HG03575 (cell line): ENCODE measurements around the gene ANXA7.
"Not testable (repeated sequence)": the region's sequence is repeated elsewhere in the genome, so short reads cannot be mapped to it uniquely, and the experiment has no call there.

Experiments used
- ATAC-seq: cut with Tn5 transposase; IDR thresholded peaks from one replicate; pipeline ENCODE4 v1.9.1; 2021; ENCODE audit not compliant: unreplicated experiment, insufficient number of reproducible peaks, low FRiP score; ENCODE audit errors: extremely low read depth

Gene ANXA7

GRCh38 chr10:73358331-73359279 lies 55.3 kb downstream of the ANXA7 start, which contains the start of gene CFAP70:
Gene CFAP70 (minus strand): TSS chr10:73358864. CDS start chr10:73354796, 4,068 bp downstream.
- ATAC-seq, result peak; percentile 72

- no peak for ATAC-seq
Measured at GRCh38 chr10:73357821-73358220, 56.0 kb downstream of the ANXA7 start.

DNA sequence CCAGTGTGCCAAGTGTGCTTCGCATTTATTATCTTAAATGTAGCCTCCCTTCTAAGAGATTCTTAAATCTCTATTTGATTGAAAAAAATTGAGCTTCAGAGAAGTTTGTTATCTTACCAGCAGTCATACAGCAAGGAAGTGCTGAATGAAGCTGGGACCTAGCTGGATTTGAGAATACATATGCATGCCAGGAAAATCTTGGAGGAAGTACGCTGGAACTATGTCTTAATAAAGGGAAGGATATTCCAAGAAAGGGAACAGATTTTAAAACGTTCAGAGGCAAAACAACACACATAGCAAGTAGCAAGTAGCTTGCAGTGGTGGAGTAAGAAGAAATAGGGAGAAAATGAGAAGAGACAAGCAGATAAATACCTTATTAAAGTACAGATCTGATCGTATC lies 56.7 kb downstream of the ANXA7 start:
- ATAC-seq, result no peak

GRCh38 chr10:73344269-73344668 lies 69.6 kb downstream of the ANXA7 start:
- ATAC-seq, result no peak

DNA sequence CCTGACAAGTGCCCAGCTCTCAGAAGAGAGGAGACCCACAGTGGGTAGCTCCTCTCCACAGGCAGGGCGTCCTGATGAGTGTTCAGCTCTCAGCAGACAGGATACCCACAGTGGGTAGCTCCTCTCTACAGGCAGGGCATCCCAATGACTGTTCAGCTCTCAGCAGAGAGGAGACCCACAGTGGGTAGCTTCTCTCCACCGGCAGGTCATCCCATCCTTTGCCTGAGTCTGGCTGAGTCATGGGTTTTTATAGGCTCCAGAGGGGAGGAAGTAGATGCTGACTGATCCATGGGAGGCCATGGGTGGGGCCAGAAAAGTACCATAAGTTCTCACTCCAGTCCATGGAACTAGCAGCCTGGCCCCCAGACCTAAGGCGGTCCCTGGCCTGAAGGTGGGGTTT lies 73.7 kb downstream of the ANXA7 start:
- no peak for ATAC-seq

DNA sequence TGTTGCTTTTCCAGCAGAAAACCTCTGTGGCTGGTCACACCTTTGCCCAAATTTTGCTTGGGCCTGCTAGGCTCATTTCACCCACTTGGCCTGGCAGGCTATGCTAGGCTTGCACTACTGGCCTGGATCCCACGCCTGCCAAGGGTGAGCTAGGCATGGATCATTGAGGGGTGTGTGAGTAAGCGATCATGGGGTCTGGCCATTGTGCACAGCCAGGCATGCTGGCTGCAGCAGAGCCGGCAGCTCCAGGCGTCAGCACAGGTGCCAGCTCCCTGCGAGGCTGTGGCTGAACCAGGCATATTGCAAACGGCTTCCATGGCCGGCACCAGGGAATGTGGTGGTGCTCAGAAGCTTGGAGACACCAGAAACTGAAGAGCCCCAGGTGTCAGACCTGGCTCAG lies 74.4 kb downstream of the ANXA7 start:
- ATAC-seq, result no peak

GRCh38 chr10:73338801-73339368 lies 75.0 kb downstream of the ANXA7 start:
- no peak for ATAC-seq

DNA sequence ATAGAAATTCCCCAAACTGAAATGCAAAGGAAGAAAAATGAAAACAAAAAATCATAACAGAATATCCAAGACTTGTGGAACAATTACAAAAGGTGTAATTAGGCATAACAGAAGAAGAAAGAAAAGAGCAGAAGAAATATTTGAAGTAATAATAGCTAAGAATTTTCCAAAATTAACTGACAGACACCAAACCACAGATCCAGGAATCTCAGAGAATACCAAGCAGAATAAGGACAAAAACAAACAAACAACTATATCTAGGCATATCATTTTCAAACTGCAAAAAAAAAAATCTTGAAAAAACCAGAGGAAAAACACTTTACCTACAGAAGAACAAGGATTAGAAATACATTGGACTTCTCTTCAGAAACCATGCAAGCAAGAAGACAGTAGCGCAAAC lies 80.7 kb downstream of the ANXA7 start:
- no peak for ATAC-seq

DNA sequence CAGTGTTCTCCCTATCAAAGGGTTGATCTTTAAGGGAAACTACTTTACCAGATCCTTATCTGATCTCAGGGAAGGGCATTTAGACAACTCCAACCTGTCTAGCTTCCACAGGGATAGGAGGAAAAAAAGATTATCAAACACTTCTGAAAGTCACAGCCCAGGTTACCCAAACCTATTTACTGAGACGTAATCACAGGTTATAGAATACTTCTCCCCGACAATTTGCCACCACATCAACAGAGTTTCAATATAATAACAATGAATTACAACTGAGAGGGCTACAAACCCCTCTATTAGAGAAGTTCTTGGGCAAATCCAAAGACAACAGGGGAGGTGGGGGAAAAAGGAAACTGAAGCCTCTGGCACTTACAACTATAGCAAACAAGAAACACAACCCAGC lies 81.5 kb downstream of the ANXA7 start:
- ATAC-seq, result no peak

- ATAC-seq, result not testable (repeated sequence)
Measured at GRCh38 chr10:73328523-73328922, 85.3 kb downstream of the ANXA7 start.

GRCh38 chr10:73325290-73325689 lies 88.6 kb downstream of the ANXA7 start:
- not testable (repeated sequence) for ATAC-seq
